ENCODE data around the gene PSMB5. TPM values are rescaled to one million over a fixed set of nuclear protein-coding genes. Genes with fewer than 3 reads are reported as not detected.
A peak's percentile ranks its signal among the peaks of the same experiment; 100 is the strongest.

PSMB5 gene
- total and polyA plus RNA-seq, 2 experiments from 2014 or later = 171 to 319 TPM

- H2AFZ ChIP-seq = no peak overlapping the region
- no peaks in the 10 kb centered on the region for H3K9me3 ChIP-seq (ENCODE audit: low read depth)
- peak; percentile 28 for DNase-seq (ENCODE audit: low spot score)
- no peaks in the 10 kb centered on the region for H3K79me2 ChIP-seq
- no peaks in the 10 kb centered on the region for H3K9me2 ChIP-seq (replicated peaks; ENCODE audit: insufficient read depth)
- H3K4me3 ChIP-seq = no peak overlapping the region
- H4K20me1 ChIP-seq (ENCODE audit: insufficient read depth, poor library complexity, severe bottlenecking) = no peaks in the 10 kb centered on the region
- no peaks in the 10 kb centered on the region for H3K36me3 ChIP-seq (replicated peaks; ENCODE audit: insufficient read depth, low read depth)
- 85% methylated on average over 14 of the region's 14 CpGs for WGBS (ENCODE audit: low lambda C conversion rate, missing lambda C conversion rate)
- peaks cover 12% of the 10 kb centered on the region for H3K4me1 ChIP-seq (ENCODE audit: insufficient read depth)
- TF ChIP-seq EZH2 (IDR thresholded peaks at IDR 0.05; ENCODE audit: borderline replicate concordance) = no peak
- H3K4me2 ChIP-seq = no peak overlapping the region
- no peaks in the 10 kb centered on the region for H3K27me3 ChIP-seq
- no peak overlapping the region for H3K27ac ChIP-seq
These were observed 17.5 kb upstream of the PSMB5 start for GRCh38 chr14:23052182-23052623.

GRCh38 chr14:23051141-23052057, 16.7 kb upstream of the PSMB5 start:
- H3K4me2 ChIP-seq = no peak overlapping the region
- no peaks in the 10 kb centered on the region for H3K9me2 ChIP-seq (replicated peaks; ENCODE audit: insufficient read depth)
- WGBS (ENCODE audit: low lambda C conversion rate, missing lambda C conversion rate) = 90% methylated on average over 5 of the region's 5 CpGs
- H3K27me3 ChIP-seq = no peaks in the 10 kb centered on the region
- DNase-seq (ENCODE audit: low spot score) = no peak
- no peak overlapping the region for H3K4me3 ChIP-seq
- no peak overlapping the region for H3K27ac ChIP-seq
- no peak overlapping the region for H2AFZ ChIP-seq
- H3K36me3 ChIP-seq (replicated peaks; ENCODE audit: insufficient read depth, low read depth) = no peaks in the 10 kb centered on the region
- no peaks in the 10 kb centered on the region for H3K79me2 ChIP-seq
- TF ChIP-seq CTCF (IDR thresholded peaks at IDR 0.05; ENCODE audit: poor library complexity) = no peak
- no peak for TF ChIP-seq EZH2phosphoT487 (IDR thresholded peaks at IDR 0.05; ENCODE audit: low read depth, severe bottlenecking, unreplicated experiment)
- no peak for TF ChIP-seq EZH2 (IDR thresholded peaks at IDR 0.05; ENCODE audit: borderline replicate concordance)
- peaks cover 8% of the 10 kb centered on the region for H3K4me1 ChIP-seq (ENCODE audit: insufficient read depth)
- no peaks in the 10 kb centered on the region for H3K9me3 ChIP-seq (ENCODE audit: low read depth)
- H4K20me1 ChIP-seq (ENCODE audit: insufficient read depth, poor library complexity, severe bottlenecking) = no peaks in the 10 kb centered on the region

GRCh38 chr14:23049011-23049410, 14.3 kb upstream of the PSMB5 start:
- H3K4me3 ChIP-seq = no peak overlapping the region
- H3K9me3 ChIP-seq (ENCODE audit: low read depth) = no peaks in the 10 kb centered on the region
- no peaks in the 10 kb centered on the region for H3K36me3 ChIP-seq (replicated peaks; ENCODE audit: insufficient read depth, low read depth)
- H3K79me2 ChIP-seq = no peaks in the 10 kb centered on the region
- no peak overlapping the region for H3K27ac ChIP-seq
- TF ChIP-seq CTCF (IDR thresholded peaks at IDR 0.05; ENCODE audit: poor library complexity) (no peak), EZH2 (IDR thresholded peaks at IDR 0.05; ENCODE audit: borderline replicate concordance) (no peak), EZH2phosphoT487 (IDR thresholded peaks at IDR 0.05; ENCODE audit: low read depth, severe bottlenecking, unreplicated experiment) (no peak)
- WGBS (ENCODE audit: low lambda C conversion rate, missing lambda C conversion rate) = 95% methylated on average over 9 of the region's 9 CpGs
- no peak overlapping the region for H2AFZ ChIP-seq
- H4K20me1 ChIP-seq (ENCODE audit: insufficient read depth, poor library complexity, severe bottlenecking) = no peaks in the 10 kb centered on the region
- H3K9me2 ChIP-seq (replicated peaks; ENCODE audit: insufficient read depth) = no peaks in the 10 kb centered on the region
- no peak for DNase-seq (ENCODE audit: low spot score)
- H3K4me2 ChIP-seq = no peak overlapping the region
- no peaks in the 10 kb centered on the region for H3K4me1 ChIP-seq (ENCODE audit: insufficient read depth)
- H3K27me3 ChIP-seq = no peaks in the 10 kb centered on the region

Data from hepatocyte (in vitro differentiated cells).